Caco-2 (cell line): ENCODE results near the gene PLCE1. TPM values are rescaled to one million over a fixed set of nuclear protein-coding genes. Genes with fewer than 3 reads are reported as not detected.

ENCODE experiments used
- BruUV-seq: library from RNA; stranded (reverse); fragments of 400-500 nt; replicated peaks from 2 replicates; lab custom pipeline; 2021; lab: Mats Ljungman, UMichigan
- CTCF ChIA-PET: fragments of 300-600 bp; sonication (Branson Sonifier 250); formaldehyde crosslinking; loops from one replicate; lab custom pipeline; 2022; ENCODE audit warnings: antibody characterized with exemption; lab: Charles Lee
- POLR2A ChIA-PET: fragments of 300-600 bp; sonication (Branson Sonifier 250); formaldehyde crosslinking; loops from one replicate; lab custom pipeline; 2022; ENCODE audit warnings: antibody characterized with exemption; lab: Charles Lee
- DNase-seq, 2 experiments: peaks; one replicate each; pipeline versions ENCODE4 v3.0.0 to v3.0.0-alpha.2; 2020 to 2022
- H3K27me3 ChIP-seq: replicated peaks from 2 replicates; pipeline ENCODE4 v1.6.0; 2011; ENCODE audit warnings: low read length; ENCODE audit not compliant: control insufficient read depth, insufficient read depth
- H3K36me3 ChIP-seq: 2 replicates; pipeline ENCODE4 v1.5.1; 2011; ENCODE audit warnings: low read length; ENCODE audit not compliant: control insufficient read depth, insufficient read depth
- H3K4me1 ChIP-seq: fragments of 250-450 bp; sonication (Bioruptor Pico); 2 replicates; pipeline ENCODE4 v1.5.1; 2020; ENCODE audit warnings: mild to moderate bottlenecking
- H3K4me3 ChIP-seq: 2 replicates; pipeline ENCODE4 v1.5.1; 2011; ENCODE audit warnings: low read depth, mild to moderate bottlenecking, control low read depth, low read length
- H3K9me3 ChIP-seq: fragments of 250-450 bp; sonication (Bioruptor Pico); 2 replicates; pipeline ENCODE4 v1.5.1; 2020; ENCODE audit warnings: mild to moderate bottlenecking, moderate library complexity
- H3K27ac Mint-ChIP-seq: one replicate; pipeline ENCODE4 v1.8.0; 2022; ENCODE audit warnings: mixed read lengths; ENCODE audit not compliant: unreplicated experiment
- H3K27me3 Mint-ChIP-seq: one replicate; pipeline ENCODE4 v1.8.0; 2022; ENCODE audit warnings: mixed read lengths; ENCODE audit not compliant: insufficient read depth, unreplicated experiment
- H3K36me3 Mint-ChIP-seq: one replicate; pipeline ENCODE4 v1.8.0; 2022; ENCODE audit warnings: mild to moderate bottlenecking, mixed read lengths; ENCODE audit not compliant: insufficient read depth, unreplicated experiment
- H3K4me1 Mint-ChIP-seq: one replicate; pipeline ENCODE4 v1.8.0; 2022; ENCODE audit warnings: low read depth, mixed read lengths; ENCODE audit not compliant: unreplicated experiment
- H3K4me3 Mint-ChIP-seq: one replicate; pipeline ENCODE4 v1.8.0; 2022; ENCODE audit warnings: mild to moderate bottlenecking, moderate library complexity, mixed read lengths; ENCODE audit not compliant: unreplicated experiment
- H3K9me3 Mint-ChIP-seq: one replicate; pipeline ENCODE4 v1.8.0; 2022; ENCODE audit warnings: mixed read lengths; ENCODE audit not compliant: unreplicated experiment
- CTCF ChIP-seq, 2 experiments: fragments of 200-600 bp in 1 of 2; IDR thresholded peaks; 1 replicate in 1 of 2; 2 replicates in 1 of 2; pipeline versions ENCODE4 v1.5.1 to v1.8.0; 2011 to 2022; ENCODE audit warnings: antibody characterized with exemption in 1 of 2, control low read depth in 1 of 2, inconsistent platforms in 1 of 2, low read depth in 1 of 2, low read length in 1 of 2, mild to moderate bottlenecking in 1 of 2, moderate library complexity in 1 of 2; ENCODE audit not compliant: insufficient read depth in 1 of 2, severe bottlenecking in 1 of 2, unreplicated experiment in 1 of 2
- intact Hi-C: fragments of 100-400 bp; cut with micrococcal nuclease; formaldehyde crosslinking; loops from one replicate; pipeline ENCODE4 v1.10.0; 2022; ENCODE audit not compliant: unreplicated experiment
- total RNA-seq: library from RNA; stranded (reverse); gene quantifications from 2 replicates; pipeline ENCODE4 v1.2.3, GENCODE V29; 2022

Gene PLCE1
- total RNA-seq, 1 experiment from 2014 or later, result 12.8 TPM

- Histone ChIP-seq H3K36me3 (no peaks in the 10 kb centered on the region), H3K9me3 (no peaks in the 10 kb centered on the region; the same call in 1 of the 2 replicates), H3K4me1 (no peaks in the 10 kb centered on the region), H3K4me3 (no peak overlapping the region), H3K27me3 (no peaks in the 10 kb centered on the region; the same call in 1 of the 2 replicates)
- Mint-ChIP-seq H3K4me1 (no peaks in the 10 kb centered on the region), H3K27me3 (no peaks in the 10 kb centered on the region), H3K36me3 (no peaks in the 10 kb centered on the region), H3K9me3 (no peaks in the 10 kb centered on the region), H3K27ac (no peak overlapping the region), H3K4me3 (no peak overlapping the region)
- TF ChIP-seq CTCF (IDR thresholded peaks at IDR 0.05; ENCODE audit: insufficient read depth in 1 of 2, low read depth in 1 of 2, low read length in 1 of 2, severe bottlenecking in 1 of 2, unreplicated experiment in 1 of 2), result no peak
- intact Hi-C loops, result no loop called here
- ChIA-PET CTCF (no interaction called here), POLR2A (no interaction called here)
- DNase-seq, result no peak
- no TSS peak for BruUV-seq
Measured at GRCh38 chr10:93962973-93963372, 30.8 kb upstream of the PLCE1 start.

- H3K36me3 ChIP-seq, result no peaks in the 10 kb centered on the region
- no TSS peak for BruUV-seq
- Mint-ChIP-seq H3K9me3 (no peaks in the 10 kb centered on the region), H3K27ac (no peak overlapping the region), H3K4me3 (no peak overlapping the region), H3K36me3 (no peaks in the 10 kb centered on the region), H3K4me1 (no peaks in the 10 kb centered on the region), H3K27me3 (no peaks in the 10 kb centered on the region)
- H3K27me3 ChIP-seq, result no peaks in the 10 kb centered on the region; the same call in 1 of the 2 replicates
- no peaks in the 10 kb centered on the region; the same call in 1 of the 2 replicates for H3K9me3 ChIP-seq
- no peak for TF ChIP-seq CTCF (IDR thresholded peaks at IDR 0.05; ENCODE audit: insufficient read depth in 1 of 2, low read depth in 1 of 2, low read length in 1 of 2, severe bottlenecking in 1 of 2, unreplicated experiment in 1 of 2)
- no peak for DNase-seq
- CTCF ChIA-PET, result no interaction called here
- POLR2A ChIA-PET, result no interaction called here
- no peak overlapping the region for H3K4me3 ChIP-seq
- no peaks in the 10 kb centered on the region for H3K4me1 ChIP-seq
- intact Hi-C loops, result no loop called here
Measured at GRCh38 chr10:93963434-93963833, 30.3 kb upstream of the PLCE1 start.

GRCh38 chr10:93965911-93966310 lies 27.8 kb upstream of the PLCE1 start:
- no peaks in the 10 kb centered on the region for H3K4me1 ChIP-seq
- no peaks in the 10 kb centered on the region; the same call in 1 of the 2 replicates for H3K9me3 ChIP-seq
- H3K27me3 ChIP-seq, result no peaks in the 10 kb centered on the region; the same call in 1 of the 2 replicates
- Mint-ChIP-seq H3K36me3 (no peaks in the 10 kb centered on the region), H3K27ac (no peak overlapping the region), H3K9me3 (no peaks in the 10 kb centered on the region), H3K4me1 (no peaks in the 10 kb centered on the region), H3K27me3 (no peaks in the 10 kb centered on the region), H3K4me3 (no peak overlapping the region)
- ChIA-PET POLR2A (no interaction called here), CTCF (interaction anchor here (0.6 kb wide), 2 partner anchors 154 to 1765 kb away, joined by 3 read pairs; no protein-coding TSS in a partner anchor)
- no peaks in the 10 kb centered on the region for H3K36me3 ChIP-seq
- intact Hi-C loops, result no loop called here
- no peak for TF ChIP-seq CTCF (IDR thresholded peaks at IDR 0.05; ENCODE audit: insufficient read depth in 1 of 2, low read depth in 1 of 2, low read length in 1 of 2, severe bottlenecking in 1 of 2, unreplicated experiment in 1 of 2)
- DNase-seq, result no peak
- H3K4me3 ChIP-seq, result no peak overlapping the region
- BruUV-seq, result no TSS peak
